ENCODE measurements around the gene RYK. TPM values are rescaled to one million over a fixed set of nuclear protein-coding genes. Genes with fewer than 3 reads are reported as not detected.
"Not testable (repeated sequence)": the region's sequence is repeated elsewhere in the genome, so short reads cannot be mapped to it uniquely, and the experiment has no call there.

Gene RYK
- 60.9 TPM for total RNA-seq

GRCh38 chr3:134250717-134251220 lies at the start of gene RYK:
Gene RYK, minus strand, starts transcription at chr3:134250859. Its CDS starts 205 bp downstream, at chr3:134250654.
- intact Hi-C loops (cut with DNase I), result no loop called here
- DNase-seq (ENCODE audit: low spot score) (peak; percentile 88), ATAC-seq (peak; percentile 96)

GRCh38 chr3:134299888-134300206 lies 49.2 kb upstream of the RYK start:
- intact Hi-C loops (cut with DNase I), result loop anchor here (5.0 kb wide), 1 partner anchor 88 kb away; no protein-coding TSS in a partner anchor
- DNase-seq (ENCODE audit: low spot score) (no peak), ATAC-seq (no peak)

GRCh38 chr3:134299185-134299887 lies 48.7 kb upstream of the RYK start:
- peak; percentile 85 for ATAC-seq
- DNase-seq (ENCODE audit: low spot score), result no peak
- intact Hi-C loops (cut with DNase I), result loop anchor here (5.0 kb wide), 1 partner anchor 87 kb away; no protein-coding TSS in a partner anchor

GRCh38 chr3:134298249-134298648 lies 47.6 kb upstream of the RYK start:
- intact Hi-C loops (cut with DNase I), result loop anchor here (5.0 kb wide), 1 partner anchor 86 kb away; no protein-coding TSS in a partner anchor
- no peak for ATAC-seq
- DNase-seq (ENCODE audit: low spot score), result no peak

- no peak for ATAC-seq
Observed at GRCh38 chr3:134296616-134297015, 46.0 kb upstream of the RYK start.

GRCh38 chr3:134295930-134296329 lies 45.3 kb upstream of the RYK start:
- no peak for DNase-seq (ENCODE audit: low spot score)
- intact Hi-C loops (cut with DNase I), result loop anchor here (5.0 kb wide), 1 partner anchor 84 kb away; no protein-coding TSS in a partner anchor
- no peak for ATAC-seq

More at GRCh38 chr3:134296616-134297015, 46.0 kb upstream of the RYK start:
- DNase-seq (ENCODE audit: low spot score), result no peak
- intact Hi-C loops (cut with DNase I), result loop anchor here (5.0 kb wide), 1 partner anchor 84 kb away; no protein-coding TSS in a partner anchor

GRCh38 chr3:134294302-134295280 lies 43.9 kb upstream of the RYK start:
- intact Hi-C loops (cut with DNase I), result loop anchor here (5.0 kb wide), 2 partner anchors 82 to 413 kb away; no protein-coding TSS in a partner anchor
- ATAC-seq, result no peak
- DNase-seq (ENCODE audit: low spot score), result no peak

- DNase-seq (ENCODE audit: low spot score), result peak; percentile 83
- peak; percentile 95 for ATAC-seq
- intact Hi-C loops (cut with DNase I), result loop anchor here (5.0 kb wide), 1 partner anchor 416 kb away; no protein-coding TSS in a partner anchor
Observed at GRCh38 chr3:134291319-134292254, 40.9 kb upstream of the RYK start.

GRCh38 chr3:134287512-134287911 lies 36.9 kb upstream of the RYK start:
- ATAC-seq (no peak), DNase-seq (ENCODE audit: low spot score) (no peak)
- intact Hi-C loops (cut with DNase I), result no loop called here

- ATAC-seq, result no peak
- intact Hi-C loops (cut with DNase I), result no loop called here
- no peak for DNase-seq (ENCODE audit: low spot score)
Observed at GRCh38 chr3:134284438-134284837, 33.8 kb upstream of the RYK start.

- DNase-seq (ENCODE audit: low spot score), result no peak
- no peak for ATAC-seq
- intact Hi-C loops (cut with DNase I), result no loop called here
Observed at GRCh38 chr3:134282659-134283047, 32.0 kb upstream of the RYK start.

GRCh38 chr3:134281912-134282658 lies 31.4 kb upstream of the RYK start:
- ATAC-seq (no peak), DNase-seq (ENCODE audit: low spot score) (no peak)
- intact Hi-C loops (cut with DNase I), result no loop called here

GRCh38 chr3:134279466-134279865 lies 28.8 kb upstream of the RYK start:
- ATAC-seq (no peak), DNase-seq (ENCODE audit: low spot score) (no peak)
- intact Hi-C loops (cut with DNase I), result no loop called here

- ATAC-seq (no peak), DNase-seq (ENCODE audit: low spot score) (no peak)
- intact Hi-C loops (cut with DNase I), result no loop called here
Observed at GRCh38 chr3:134277066-134277660, 26.5 kb upstream of the RYK start.

GRCh38 chr3:134276086-134276485 lies 25.4 kb upstream of the RYK start:
- no peak for DNase-seq (ENCODE audit: low spot score)
- no peak for ATAC-seq
- intact Hi-C loops (cut with DNase I), result no loop called here

- intact Hi-C loops (cut with DNase I); ATAC-seq; DNase-seq (ENCODE audit: low spot score): not testable (repeated sequence)
Observed at GRCh38 chr3:134275110-134275509, 24.5 kb upstream of the RYK start.

- DNase-seq (ENCODE audit: low spot score) (no peak), ATAC-seq (no peak)
- intact Hi-C loops (cut with DNase I), result no loop called here
Observed at GRCh38 chr3:134274571-134274970, 23.9 kb upstream of the RYK start.
